GM18526 (cell line): ENCODE data around the gene NPHP3.

Source experiments
- POLR2A ChIP-seq: IDR thresholded peaks from 3 replicates; pipeline ENCODE4 v1.6.1; 2011; ENCODE audit not compliant: insufficient read length; ENCODE audit errors: extremely low read depth

The NPHP3 gene

GRCh38 chr3:132659365-132660051, 62.7 kb downstream of the NPHP3 start, which contains the start of gene ACAD11:
Gene ACAD11 (minus strand): TSS chr3:132659809. CDS start chr3:132659751, 58 bp downstream.
- no peak for TF ChIP-seq POLR2A

DNA sequence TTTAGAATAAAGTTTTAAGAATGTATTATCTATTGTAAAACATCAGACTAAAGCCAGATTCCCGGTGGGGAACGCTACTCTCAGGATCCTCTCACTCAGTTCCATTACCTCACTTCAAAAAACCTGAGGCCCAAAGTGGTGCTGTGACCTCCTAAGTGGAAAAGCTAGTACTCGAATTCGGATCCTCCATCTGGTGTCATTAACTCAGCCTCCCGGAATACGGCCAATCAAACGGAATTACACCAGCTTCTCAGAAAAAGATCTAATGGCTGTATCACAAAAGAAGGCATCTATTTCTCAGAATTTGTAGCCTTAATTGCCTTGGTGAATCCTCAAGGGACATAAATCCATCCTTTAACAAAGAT, 63.2 kb downstream of the NPHP3 start:
- TF ChIP-seq POLR2A: no peak

GRCh38 chr3:132657869-132658747, 64.1 kb downstream of the NPHP3 start:
- no peak for TF ChIP-seq POLR2A

- no peak for TF ChIP-seq POLR2A
Observed at GRCh38 chr3:132655471-132655870, 66.7 kb downstream of the NPHP3 start.

DNA sequence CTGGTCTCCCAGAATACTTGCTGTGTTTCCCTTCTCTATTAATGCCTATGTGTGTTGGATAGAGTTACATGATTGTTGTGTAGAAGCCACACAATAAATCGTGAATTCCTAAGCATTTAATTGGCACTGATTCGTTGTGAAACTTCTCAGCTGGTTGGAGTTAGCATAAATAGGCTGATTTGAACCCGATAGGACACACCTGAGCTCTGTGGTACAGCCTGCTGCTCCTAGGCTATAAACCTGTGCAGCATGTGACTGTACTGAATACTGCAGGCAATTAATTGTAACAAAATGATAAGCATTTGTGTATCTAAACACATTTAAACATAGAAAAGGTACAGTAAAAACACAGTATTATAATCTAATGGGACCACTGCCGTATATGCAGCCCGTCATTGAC, 67.5 kb downstream of the NPHP3 start:
- TF ChIP-seq POLR2A: no peak

GRCh38 chr3:132654190-132654589, 68.0 kb downstream of the NPHP3 start:
- TF ChIP-seq POLR2A: no peak

DNA sequence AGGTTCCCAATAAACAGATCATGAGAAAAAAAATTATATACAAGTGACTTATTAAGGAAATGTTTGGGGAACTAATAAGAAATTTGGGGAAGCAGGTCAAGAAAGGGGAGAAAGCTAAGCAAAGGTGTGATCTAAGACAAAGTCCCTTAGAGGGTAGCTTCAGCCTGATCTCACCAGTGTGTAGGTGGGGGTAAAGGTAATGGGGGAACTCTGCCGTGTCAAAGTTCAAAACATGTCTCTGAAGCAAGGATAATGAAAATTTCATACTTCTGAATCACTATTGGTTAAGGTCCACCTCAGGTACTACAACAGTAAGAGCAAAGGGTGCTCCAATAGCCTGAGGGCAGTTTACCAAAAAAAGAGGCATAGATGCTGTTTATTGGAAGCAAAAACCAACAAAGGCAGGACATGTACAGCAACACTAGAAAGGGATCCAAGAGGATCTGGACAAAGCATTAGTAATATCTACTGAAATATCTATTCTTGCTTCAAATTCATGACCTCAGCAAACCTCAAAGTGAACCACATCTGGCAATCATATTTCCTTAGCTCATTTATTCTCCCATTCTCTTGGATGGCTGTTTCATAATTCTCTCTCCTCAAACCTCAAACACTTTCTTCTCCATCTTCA, 69.5 kb downstream of the NPHP3 start:
- TF ChIP-seq POLR2A: no peak

- TF ChIP-seq POLR2A: no peak
Observed at GRCh38 chr3:132650153-132650552, 72.1 kb downstream of the NPHP3 start.

GRCh38 chr3:132645058-132645457, 77.2 kb downstream of the NPHP3 start:
- TF ChIP-seq POLR2A: no peak

DNA sequence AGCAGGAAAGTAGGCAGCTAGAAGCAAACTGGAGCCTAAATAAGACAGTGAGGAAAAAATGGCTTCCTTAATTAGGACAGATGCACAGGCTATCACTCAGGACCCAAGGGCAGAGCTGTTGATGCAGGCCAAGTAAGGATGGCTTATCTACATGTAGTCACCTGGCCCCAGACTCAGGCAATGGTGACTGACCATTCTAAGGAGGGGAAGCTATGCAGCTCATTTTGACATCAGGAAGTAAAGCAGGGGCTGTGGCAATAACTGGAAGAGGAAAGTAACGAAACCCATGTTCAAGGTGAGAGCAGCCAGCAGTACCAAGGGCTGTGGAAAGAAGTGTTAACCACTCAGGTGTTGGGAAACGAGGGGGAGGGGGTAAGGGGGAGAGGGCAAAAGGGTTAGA, 78.8 kb downstream of the NPHP3 start:
- no peak for TF ChIP-seq POLR2A

GRCh38 chr3:132642539-132642847, 79.7 kb downstream of the NPHP3 start:
- no peak for TF ChIP-seq POLR2A

- TF ChIP-seq POLR2A: no peak
Observed at GRCh38 chr3:132641837-132642538, 80.2 kb downstream of the NPHP3 start.

GRCh38 chr3:132638706-132639105, 83.5 kb downstream of the NPHP3 start:
- no peak for TF ChIP-seq POLR2A

GRCh38 chr3:132637590-132637989, 84.6 kb downstream of the NPHP3 start:
- no peak for TF ChIP-seq POLR2A

DNA sequence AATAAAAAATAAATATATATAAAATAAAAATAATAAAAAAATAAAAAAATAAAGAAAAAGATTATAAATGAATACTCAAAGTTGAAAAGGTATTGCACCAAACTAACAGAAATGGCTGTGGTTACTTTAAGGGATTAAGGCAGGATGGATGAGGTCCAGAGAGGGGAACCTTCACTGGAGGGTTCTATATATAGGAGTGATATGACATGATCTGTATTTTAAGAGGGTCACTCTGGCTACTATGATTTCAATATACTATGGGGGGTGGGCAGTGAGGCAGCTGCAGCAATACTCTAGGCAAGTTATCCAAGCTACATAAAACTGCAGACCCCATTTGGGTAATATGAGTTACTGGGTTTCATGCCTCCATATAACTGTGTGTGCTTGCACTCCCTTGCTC, 87.2 kb downstream of the NPHP3 start:
- TF ChIP-seq POLR2A: no peak
